ENCODE results near the gene LRSAM1.

The LRSAM1 gene

DNA sequence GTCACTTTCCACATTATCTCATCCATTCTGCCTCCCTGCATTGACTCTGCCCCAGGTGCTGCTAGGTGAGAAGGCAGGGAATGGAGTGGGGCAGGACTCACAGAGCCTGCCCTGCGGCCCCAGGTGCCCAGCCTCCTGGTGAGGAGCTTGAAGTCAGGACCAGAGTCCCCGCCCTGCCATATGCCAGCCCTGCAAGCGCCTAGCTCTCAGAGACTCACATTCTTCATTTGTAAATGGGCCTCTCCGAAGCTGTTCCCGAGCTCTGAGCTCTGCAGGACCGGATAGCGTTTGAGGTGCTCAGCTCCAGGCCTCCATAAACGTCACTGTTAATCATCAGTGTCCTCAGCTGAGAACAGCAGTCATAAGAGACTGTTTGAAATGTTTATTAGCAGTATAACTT, 85.7 kb downstream of the LRSAM1 start:
- H3K9me3 ChIP-seq (replicated peaks; ENCODE audit: insufficient read depth, low read length) = no peaks in the 10 kb centered on the region
- no peaks in the 10 kb centered on the region for H4K20me1 ChIP-seq (ENCODE audit: insufficient read depth, low read length)
- no peak overlapping the region for H2AFZ ChIP-seq (ENCODE audit: low read length)
- DNase-seq = no peak
- no peak overlapping the region for H3K9ac ChIP-seq (ENCODE audit: low read length)
- H3K79me2 ChIP-seq (ENCODE audit: low read length) = no peaks in the 10 kb centered on the region
- no peak overlapping the region for H3K4me3 ChIP-seq (ENCODE audit: low read length)
- no peak overlapping the region for H3K27ac ChIP-seq (ENCODE audit: low read length)
- TF ChIP-seq EZH2 (optimal IDR thresholded peaks at IDR 0.05; ENCODE audit: low read depth, low read length) (no peak), EZH2phosphoT487 (IDR thresholded peaks at IDR 0.05; ENCODE audit: low read length) (no peak)
- TF ChIP-seq, protein P1, sequence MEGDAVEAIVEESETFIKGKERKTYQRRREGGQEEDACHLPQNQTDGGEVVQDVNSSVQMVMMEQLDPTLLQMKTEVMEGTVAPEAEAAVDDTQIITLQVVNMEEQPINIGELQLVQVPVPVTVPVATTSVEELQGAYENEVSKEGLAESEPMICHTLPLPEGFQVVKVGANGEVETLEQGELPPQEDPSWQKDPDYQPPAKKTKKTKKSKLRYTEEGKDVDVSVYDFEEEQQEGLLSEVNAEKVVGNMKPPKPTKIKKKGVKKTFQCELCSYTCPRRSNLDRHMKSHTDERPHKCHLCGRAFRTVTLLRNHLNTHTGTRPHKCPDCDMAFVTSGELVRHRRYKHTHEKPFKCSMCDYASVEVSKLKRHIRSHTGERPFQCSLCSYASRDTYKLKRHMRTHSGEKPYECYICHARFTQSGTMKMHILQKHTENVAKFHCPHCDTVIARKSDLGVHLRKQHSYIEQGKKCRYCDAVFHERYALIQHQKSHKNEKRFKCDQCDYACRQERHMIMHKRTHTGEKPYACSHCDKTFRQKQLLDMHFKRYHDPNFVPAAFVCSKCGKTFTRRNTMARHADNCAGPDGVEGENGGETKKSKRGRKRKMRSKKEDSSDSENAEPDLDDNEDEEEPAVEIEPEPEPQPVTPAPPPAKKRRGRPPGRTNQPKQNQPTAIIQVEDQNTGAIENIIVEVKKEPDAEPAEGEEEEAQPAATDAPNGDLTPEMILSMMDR (IDR thresholded peaks at IDR 0.05; ENCODE audit: low read length) = no peak
- H3F3A ChIP-seq (ENCODE audit: insufficient read depth, low read length) = no peaks in the 10 kb centered on the region
- H3K9me2 ChIP-seq (replicated peaks; ENCODE audit: insufficient read depth, low read length) = no peaks in the 10 kb centered on the region
- H3K4me2 ChIP-seq (ENCODE audit: low read depth, low read length) = no peak overlapping the region
- H3K27me3 ChIP-seq (replicated peaks; ENCODE audit: insufficient read depth, low read length) = no peaks in the 10 kb centered on the region
- H3K36me3 ChIP-seq (replicated peaks; ENCODE audit: insufficient read depth, low read length) = no peaks in the 10 kb centered on the region
- H3K4me1 ChIP-seq (ENCODE audit: low read length) = no peaks in the 10 kb centered on the region

- Histone ChIP-seq H3K4me3 (ENCODE audit: low read length) (no peak overlapping the region), H3K79me2 (ENCODE audit: low read length) (no peaks in the 10 kb centered on the region), H4K20me1 (ENCODE audit: insufficient read depth, low read length) (no peaks in the 10 kb centered on the region), H3K36me3 (replicated peaks; ENCODE audit: insufficient read depth, low read length) (no peaks in the 10 kb centered on the region), H3K9ac (ENCODE audit: low read length) (no peak overlapping the region), H3F3A (ENCODE audit: insufficient read depth, low read length) (no peaks in the 10 kb centered on the region), H3K4me2 (ENCODE audit: low read depth, low read length) (no peak overlapping the region), H3K4me1 (ENCODE audit: low read length) (no peaks in the 10 kb centered on the region), H3K27ac (ENCODE audit: low read length) (no peak overlapping the region), H3K27me3 (replicated peaks; ENCODE audit: insufficient read depth, low read length) (no peaks in the 10 kb centered on the region), H3K9me2 (replicated peaks; ENCODE audit: insufficient read depth, low read length) (no peaks in the 10 kb centered on the region), H2AFZ (ENCODE audit: low read length) (no peak overlapping the region), H3K9me3 (replicated peaks; ENCODE audit: insufficient read depth, low read length) (no peaks in the 10 kb centered on the region)
- DNase-seq = no peak
- TF ChIP-seq EZH2 (optimal IDR thresholded peaks at IDR 0.05; ENCODE audit: low read depth, low read length) = no peak
- TF ChIP-seq, protein P1 (IDR thresholded peaks at IDR 0.05; ENCODE audit: low read length) = no peak
- TF ChIP-seq EZH2phosphoT487 (IDR thresholded peaks at IDR 0.05; ENCODE audit: low read length) = no peak
Observed at GRCh38 chr9:127537792-127538191, 86.5 kb downstream of the LRSAM1 start.

GRCh38 chr9:127538849-127539258, 87.5 kb downstream of the LRSAM1 start:
- Histone ChIP-seq H3K4me1 (ENCODE audit: low read length) (no peaks in the 10 kb centered on the region), H3K9ac (ENCODE audit: low read length) (no peak overlapping the region), H3K4me3 (ENCODE audit: low read length) (no peak overlapping the region), H3F3A (ENCODE audit: insufficient read depth, low read length) (no peaks in the 10 kb centered on the region), H3K4me2 (ENCODE audit: low read depth, low read length) (no peak overlapping the region), H3K36me3 (replicated peaks; ENCODE audit: insufficient read depth, low read length) (no peaks in the 10 kb centered on the region), H2AFZ (ENCODE audit: low read length) (no peak overlapping the region), H3K27ac (ENCODE audit: low read length) (no peak overlapping the region), H3K79me2 (ENCODE audit: low read length) (no peaks in the 10 kb centered on the region), H3K9me2 (replicated peaks; ENCODE audit: insufficient read depth, low read length) (no peaks in the 10 kb centered on the region), H3K27me3 (replicated peaks; ENCODE audit: insufficient read depth, low read length) (no peaks in the 10 kb centered on the region), H3K9me3 (replicated peaks; ENCODE audit: insufficient read depth, low read length) (no peaks in the 10 kb centered on the region), H4K20me1 (ENCODE audit: insufficient read depth, low read length) (no peaks in the 10 kb centered on the region)
- DNase-seq = no peak
- TF ChIP-seq EZH2 (optimal IDR thresholded peaks at IDR 0.05; ENCODE audit: low read depth, low read length) = no peak
- TF ChIP-seq EZH2phosphoT487 (IDR thresholded peaks at IDR 0.05; ENCODE audit: low read length) = no peak
- TF ChIP-seq, protein P1 (IDR thresholded peaks at IDR 0.05; ENCODE audit: low read length) = no peak

All from MM.1S (cell line).